Right lobe of liver (tissue), 4 donors: ENCODE measurements around the gene SLC27A1.

Source experiments
- CTCF ChIP-seq, 4 donors: fragments of 200-600 bp in 3 of 4; fragments of 450-650 bp in 1 of 4; IDR thresholded peaks; one replicate each; pipeline versions ENCODE4 v1.5.1 to v1.8.0; 2016 to 2022; ENCODE audit warnings: antibody characterized with exemption in 4 of 4, mild to moderate bottlenecking in 2 of 4
- POLR2A ChIP-seq: fragments of 450-650 bp; IDR thresholded peaks from one replicate; pipeline ENCODE4 v1.6.1; 2017; ENCODE audit warnings: antibody characterized with exemption, mild to moderate bottlenecking
- donor health status: DM: no; HTN: no; CAD: no.
- donor health status: DM: no; HTN: no; CAD: no.
- donor health status: DM: no; HTN: yes; CAD: no.

GRCh38 chr19:17538684-17539237 is 68.4 kb downstream of the SLC27A1 start:
- no peak for TF ChIP-seq POLR2A
- TF ChIP-seq CTCF (IDR thresholded peaks at IDR 0.05) = no peak
